ENCODE results near the gene CACNA2D3. TPM values are rescaled to one million over a fixed set of nuclear protein-coding genes. Genes with fewer than 3 reads are reported as not detected.

Gene CACNA2D3
- total RNA-seq, 4 donors from 2014 or later = 0.27 to 1.5 (median 0.79) TPM

GRCh38 chr3:54963641-54964040 lies 841.3 kb downstream of the CACNA2D3 start:
- intact Hi-C loops (cut with DNase I; ENCODE audit: low total_unique reads) = no loop called here
- TF ChIP-seq POLR2A (IDR thresholded peaks at IDR 0.05) = no peak
- TF ChIP-seq CTCF (IDR thresholded peaks at IDR 0.05) = no peak
- WGBS, 2 donors = 80 to 90% methylated on average over 4 of the region's 4 CpGs
- no peak for DNase-seq (ENCODE audit: low spot score in 2 of 2)
- H3K4me3 ChIP-seq (ENCODE audit: low read depth, poor library complexity, severe bottlenecking) = no peak overlapping the region

- no peak for DNase-seq (ENCODE audit: low spot score in 2 of 2)
- 82 to 89% methylated on average over 3 of the region's 3 CpGs for WGBS, 2 donors
- intact Hi-C loops (cut with DNase I; ENCODE audit: low total_unique reads) = no loop called here
- TF ChIP-seq CTCF (IDR thresholded peaks at IDR 0.05) = no peak
- no peak for TF ChIP-seq POLR2A (IDR thresholded peaks at IDR 0.05)
- H3K4me3 ChIP-seq (ENCODE audit: low read depth, poor library complexity, severe bottlenecking) = no peak overlapping the region
Measured at GRCh38 chr3:54964081-54964480, 841.7 kb downstream of the CACNA2D3 start.

- intact Hi-C loops (cut with DNase I; ENCODE audit: low total_unique reads) = no loop called here
- 75 to 78% methylated on average over 6 of the region's 6 CpGs for WGBS, 2 donors
- TF ChIP-seq CTCF (IDR thresholded peaks at IDR 0.05) (no peak), POLR2A (IDR thresholded peaks at IDR 0.05) (no peak)
- no peak overlapping the region for H3K4me3 ChIP-seq (ENCODE audit: low read depth, poor library complexity, severe bottlenecking)
- DNase-seq (ENCODE audit: low spot score in 2 of 2) = no peak
Measured at GRCh38 chr3:54965746-54966145, 843.4 kb downstream of the CACNA2D3 start.

GRCh38 chr3:54966979-54967378 lies 844.6 kb downstream of the CACNA2D3 start:
- TF ChIP-seq CTCF (IDR thresholded peaks at IDR 0.05) (no peak), POLR2A (IDR thresholded peaks at IDR 0.05) (no peak)
- intact Hi-C loops (cut with DNase I; ENCODE audit: low total_unique reads) = no loop called here
- WGBS, 2 donors = 78 to 92% methylated on average over 6 of the region's 6 CpGs

GRCh38 chr3:54967731-54968161 lies 845.4 kb downstream of the CACNA2D3 start:
- no peak for TF ChIP-seq POLR2A (IDR thresholded peaks at IDR 0.05)
- TF ChIP-seq CTCF (IDR thresholded peaks at IDR 0.05) = no peak
- WGBS, 2 donors = 77 to 87% methylated on average over 1 of the region's 1 CpG
- no peak overlapping the region for H3K4me3 ChIP-seq (ENCODE audit: low read depth, poor library complexity, severe bottlenecking)
- intact Hi-C loops (cut with DNase I; ENCODE audit: low total_unique reads) = no loop called here
- no peak for DNase-seq (ENCODE audit: low spot score in 2 of 2)

More at GRCh38 chr3:54966979-54967378, 844.6 kb downstream of the CACNA2D3 start:
- no peak overlapping the region for H3K4me3 ChIP-seq (ENCODE audit: low read depth, poor library complexity, severe bottlenecking)
- DNase-seq (ENCODE audit: low spot score in 2 of 2) = no peak

GRCh38 chr3:54968546-54969172 lies 846.3 kb downstream of the CACNA2D3 start:
- intact Hi-C loops (cut with DNase I; ENCODE audit: low total_unique reads) = no loop called here
- DNase-seq (ENCODE audit: low spot score in 2 of 2) = no peak

More at GRCh38 chr3:54968546-54969172, 846.3 kb downstream of the CACNA2D3 start:
- H3K4me3 ChIP-seq (ENCODE audit: low read depth, poor library complexity, severe bottlenecking) = no peak overlapping the region
- 94 to 95% methylated on average over 5 of the region's 5 CpGs for WGBS, 2 donors
- TF ChIP-seq POLR2A (IDR thresholded peaks at IDR 0.05) (no peak), CTCF (IDR thresholded peaks at IDR 0.05) (no peak)

Data from lower leg skin (tissue), 4 donors.